T-helper 1 cell treated with Interleukin-12 subunit alpha and Interleukin-12 subunit beta and Interleukin-4 antibody, amounts not matched to agents 30 ng/mL and 1 ng/mL, for 36 hours (primary cell): ENCODE results near the gene KXD1. TPM values are rescaled to one million over a fixed set of nuclear protein-coding genes. Genes with fewer than 3 reads are reported as not detected.

Experiments
- intact Hi-C: fragments of 100-400 bp; cut with micrococcal nuclease; formaldehyde crosslinking; loops from one replicate; pipeline ENCODE4 v1.15.1; 2024
- total RNA-seq: library from RNA; stranded (reverse); gene quantifications from 2 replicates; pipeline ENCODE4 v1.2.3, GENCODE V29; 2022

KXD1 gene
- total RNA-seq, 1 donor from 2014 or later: 100.0 TPM

- intact Hi-C loops: loop anchor here (5.0 kb wide), 1 partner anchor 112 kb away; no protein-coding TSS in a partner anchor
Observed at GRCh38 chr19:18574691-18575291, 17.1 kb downstream of the KXD1 start.

- intact Hi-C loops: no loop called here
Observed at GRCh38 chr19:18576383-18576782, 18.7 kb downstream of the KXD1 start.

GRCh38 chr19:18577365-18577914 lies 19.8 kb downstream of the KXD1 start:
- intact Hi-C loops: no loop called here

GRCh38 chr19:18580311-18580710 lies 22.6 kb downstream of the KXD1 start:
- intact Hi-C loops: no loop called here

- intact Hi-C loops: loop anchor here (5.0 kb wide), 2 partner anchors 246 to 331 kb away; partner anchors contain the start of genes COPE, DDX49 and UPF1
Observed at GRCh38 chr19:18586306-18586705, 28.6 kb downstream of the KXD1 start.

- intact Hi-C loops: loop anchor here (5.0 kb wide), 2 partner anchors 245 to 330 kb away; partner anchors contain the start of genes COPE, DDX49 and UPF1
Observed at GRCh38 chr19:18587561-18587960, 29.9 kb downstream of the KXD1 start.

- intact Hi-C loops: loop anchor here (1.0 to 5.0 kb wide), 5 partner anchors 31 to 329 kb away; partner anchors contain the start of genes COPE, DDX49, KXD1 and UPF1
Observed at GRCh38 chr19:18587962-18588610, 30.4 kb downstream of the KXD1 start.

GRCh38 chr19:18588611-18589379 lies 31.1 kb downstream of the KXD1 start, which contains the start of gene REX1BD:
TSS of gene REX1BD (plus strand) at chr19:18588798. CDS start at chr19:18588802, 4 bp downstream.
- intact Hi-C loops: loop anchor here (1.0 to 5.0 kb wide), 9 partner anchors 17 to 329 kb away; partner anchors contain the start of genes COPE, CRTC1, DDX49 and ELL

- intact Hi-C loops: loop anchor here (1.0 to 5.0 kb wide), 8 partner anchors 18 to 328 kb away; partner anchors contain the start of genes COPE, CRTC1, DDX49 and ELL
Observed at GRCh38 chr19:18589380-18590272, 32.0 kb downstream of the KXD1 start.

- intact Hi-C loops: loop anchor here (5.0 kb wide), 1 partner anchor 257 kb away; no protein-coding TSS in a partner anchor
Observed at GRCh38 chr19:18590273-18591272, 32.9 kb downstream of the KXD1 start.

GRCh38 chr19:18591735-18592385 lies 34.2 kb downstream of the KXD1 start:
- intact Hi-C loops: loop anchor here (5.0 kb wide), 1 partner anchor 255 kb away; no protein-coding TSS in a partner anchor

GRCh38 chr19:18592732-18593131 lies 35.1 kb downstream of the KXD1 start:
- intact Hi-C loops: loop anchor here (5.0 kb wide), 1 partner anchor 255 kb away; no protein-coding TSS in a partner anchor

- intact Hi-C loops: loop anchor here (1.0 to 5.0 kb wide), 3 partner anchors 43 to 273 kb away; no protein-coding TSS in a partner anchor
Observed at GRCh38 chr19:18593367-18594095, 35.9 kb downstream of the KXD1 start.

- intact Hi-C loops: loop anchor here (1.0 to 5.0 kb wide), 3 partner anchors 42 to 272 kb away; no protein-coding TSS in a partner anchor
Observed at GRCh38 chr19:18594096-18594823, 36.6 kb downstream of the KXD1 start.

GRCh38 chr19:18594824-18595373 lies 37.2 kb downstream of the KXD1 start:
- intact Hi-C loops: loop anchor here (1.0 to 5.0 kb wide), 3 partner anchors 41 to 271 kb away; no protein-coding TSS in a partner anchor

GRCh38 chr19:18595475-18595874 lies 37.8 kb downstream of the KXD1 start:
- intact Hi-C loops: no loop called here
